ENCODE data around the gene PRKAR2A. TPM values are rescaled to one million over a fixed set of nuclear protein-coding genes. Genes with fewer than 3 reads are reported as not detected.

The PRKAR2A gene
- total and polyA plus RNA-seq, 4 donors = 12.1 to 28.5 (median 13.9) TPM

- H3K9me3 ChIP-seq (ENCODE audit: control insufficient read depth in 4 of 4, low read length in 3 of 4) = no peaks in the 10 kb centered on the region
- peaks cover 0 to 4% (median 0%) of the 10 kb centered on the region in 4 donors for H3K4me1 ChIP-seq (ENCODE audit: control insufficient read depth in 4 of 4, insufficient read depth in 4 of 4, low read length in 3 of 4)
- WGBS = 86% methylated on average over 2 of the region's 2 CpGs
- no peaks in the 10 kb centered on the region for H3K27me3 ChIP-seq (ENCODE audit: control insufficient read depth in 4 of 4, insufficient read depth in 4 of 4, low read length in 3 of 4)
- no peak overlapping the region for H3K9ac ChIP-seq (ENCODE audit: low read depth in 1 of 2, low read length in 2 of 2)
- no peak overlapping the region for H3K4me3 ChIP-seq (ENCODE audit: low read depth in 1 of 3, low read length in 3 of 3)
- no peak for TF ChIP-seq MAX (IDR thresholded peaks at IDR 0.05)
- no peak for TF ChIP-seq ZBTB33 (IDR thresholded peaks at IDR 0.05)
- no peak for TF ChIP-seq YY1 (IDR thresholded peaks at IDR 0.05)
- TF ChIP-seq EGR1 (IDR thresholded peaks at IDR 0.05; ENCODE audit: low read depth in 2 of 2) = no peak
- no peak for TF ChIP-seq FOXA1 (IDR thresholded peaks at IDR 0.05)
- no peak for TF ChIP-seq RAD21 (IDR thresholded peaks at IDR 0.05)
- peaks cover 0 to 2% (median 0%) of the 10 kb centered on the region in 4 donors for H3K36me3 ChIP-seq (ENCODE audit: control insufficient read depth in 4 of 4, insufficient read depth in 3 of 4, low read depth in 1 of 4, low read length in 3 of 4)
- H3K27ac ChIP-seq (ENCODE audit: low read depth in 1 of 2, low read length in 2 of 2) = no peak overlapping the region
- DNase-seq (ENCODE audit: low spot score) = no peak
Measured at GRCh38 chr3:48826451-48826850, 21.2 kb downstream of the PRKAR2A start.

GRCh38 chr3:48820612-48821324 is 26.9 kb downstream of the PRKAR2A start:
- TF ChIP-seq REST (IDR thresholded peaks at IDR 0.05) (no peak), JUND (IDR thresholded peaks at IDR 0.05) (no peak), ATF3 (IDR thresholded peaks at IDR 0.05) (no peak), HNF4A (conservative IDR thresholded peaks at IDR 0.05) (no peak), FOXA1 (IDR thresholded peaks at IDR 0.05) (no peak), YY1 (IDR thresholded peaks at IDR 0.05) (no peak)
- no peak for DNase-seq (ENCODE audit: low spot score)
- Histone ChIP-seq H3K27me3 (ENCODE audit: control insufficient read depth in 4 of 4, insufficient read depth in 4 of 4, low read length in 3 of 4) (no peaks in the 10 kb centered on the region), H3K36me3 (ENCODE audit: control insufficient read depth in 4 of 4, insufficient read depth in 3 of 4, low read depth in 1 of 4, low read length in 3 of 4) (no peaks in the 10 kb centered on the region), H3K4me1 (ENCODE audit: control insufficient read depth in 4 of 4, insufficient read depth in 4 of 4, low read length in 3 of 4) (peaks cover 0 to 4% (median 0%) of the 10 kb centered on the region in 4 donors), H3K4me3 (ENCODE audit: low read depth in 1 of 3, low read length in 3 of 3) (no peak overlapping the region), H3K9me3 (ENCODE audit: control insufficient read depth in 4 of 4, low read length in 3 of 4) (no peaks in the 10 kb centered on the region), H3K27ac (ENCODE audit: low read depth in 1 of 2, low read length in 2 of 2) (no peak overlapping the region), H3K9ac (ENCODE audit: low read depth in 1 of 2, low read length in 2 of 2) (no peak overlapping the region)
- WGBS = 88% methylated on average over 2 of the region's 2 CpGs

All from liver (tissue), 9 donors.